Endothelial cell (in vitro differentiated cells): ENCODE measurements around the gene STXBP3. TPM values are rescaled to one million over a fixed set of nuclear protein-coding genes. Genes with fewer than 3 reads are reported as not detected.
"Not testable (repeated sequence)": the region's sequence is repeated elsewhere in the genome, so short reads cannot be mapped to it uniquely, and the experiment has no call there.

Experiments used
- DNase-seq: peaks from one replicate; pipeline ENCODE4 v3.0.0; 2021; ENCODE audit warnings: low spot score
- H3K27ac Mint-ChIP-seq: one replicate; pipeline ENCODE4 v1.8.0; 2021; ENCODE audit warnings: mixed read lengths, inconsistent platforms; ENCODE audit not compliant: unreplicated experiment
- H3K27me3 Mint-ChIP-seq: one replicate; pipeline ENCODE4 v1.8.0; 2021; ENCODE audit warnings: mild to moderate bottlenecking, moderate library complexity, mixed read lengths, inconsistent platforms; ENCODE audit not compliant: unreplicated experiment
- H3K36me3 Mint-ChIP-seq: one replicate; pipeline ENCODE4 v1.8.0; 2021; ENCODE audit warnings: mild to moderate bottlenecking, low read depth, mixed read lengths, inconsistent platforms; ENCODE audit not compliant: unreplicated experiment
- H3K4me1 Mint-ChIP-seq: one replicate; pipeline ENCODE4 v1.8.0; 2021; ENCODE audit warnings: mild to moderate bottlenecking, mixed read lengths, inconsistent platforms; ENCODE audit not compliant: unreplicated experiment
- H3K4me3 Mint-ChIP-seq: one replicate; pipeline ENCODE4 v1.8.0; 2021; ENCODE audit warnings: mild to moderate bottlenecking, mixed read lengths, inconsistent platforms; ENCODE audit not compliant: unreplicated experiment
- H3K9me3 Mint-ChIP-seq: one replicate; pipeline ENCODE4 v1.8.0; 2021; ENCODE audit warnings: mixed read lengths, inconsistent platforms; ENCODE audit not compliant: unreplicated experiment
- CTCF ChIP-seq: fragments of 200-600 bp; sonication (generic); IDR thresholded peaks from one replicate; pipeline ENCODE4 v1.5.0; 2021; ENCODE audit warnings: antibody characterized with exemption; ENCODE audit not compliant: unreplicated experiment
- long read RNA-seq: library from polyadenylated mRNA; unstranded; transcript quantifications from one replicate; pipeline ENCODE4 v2.0.0, GENCODE V29; 2020; ENCODE audit not compliant: unreplicated experiment
- total RNA-seq: library from RNA; stranded (reverse); fragmentation: NEBNext Ultra II Directional; extraction: Animal tissue kit (Norgen Biotek cat#: 25700); gene quantifications from one replicate; pipeline ENCODE4 v1.2.1, GENCODE V29; 2021; ENCODE audit not compliant: unreplicated experiment

The STXBP3 gene
- total RNA-seq, result 44.8 TPM
- long read RNA-seq, transcript STXBP3-201 (19 exons, 2,478 nt), result major isoform, 12 of 20 reads
- long read RNA-seq, partial matches to known transcripts, result 4 of 20 reads
- long read RNA-seq, other reads (novel, unspliced or antisense), result 4 of 20 reads

- peak; percentile 100 for DNase-seq
- peaks cover 13% of the 10 kb centered on the region for H3K4me1 Mint-ChIP-seq
- H3K36me3 Mint-ChIP-seq, result peaks cover 5% of the 10 kb centered on the region
- H3K27ac Mint-ChIP-seq, result peak within 1 kb of the TSS; percentile 98
- TF ChIP-seq CTCF, result peak; percentile 85
- no peaks in the 10 kb centered on the region for H3K9me3 Mint-ChIP-seq
- peak within 1 kb of the TSS; percentile 99 for H3K4me3 Mint-ChIP-seq
- peaks cover 13% of the 10 kb centered on the region for H3K27me3 Mint-ChIP-seq
Measured at GRCh38 chr1:108746382-108747170, at the start of gene STXBP3. STXBP3 (plus strand) TSS chr1:108746674; CDS start chr1:108746738, 64 bp downstream.

GRCh38 chr1:108699375-108700332 lies 46.8 kb upstream of the STXBP3 start:
- H3K4me1 Mint-ChIP-seq, result peaks cover 13% of the 10 kb centered on the region
- no peaks in the 10 kb centered on the region for H3K9me3 Mint-ChIP-seq
- H3K27me3 Mint-ChIP-seq, result no peaks in the 10 kb centered on the region
- no peak for DNase-seq
- TF ChIP-seq CTCF, result no peak
- H3K4me3 Mint-ChIP-seq, result peak overlapping the region; percentile 6
- peaks cover 37% of the 10 kb centered on the region for H3K36me3 Mint-ChIP-seq
- H3K27ac Mint-ChIP-seq, result no peak overlapping the region

GRCh38 chr1:108701176-108701849 lies 45.2 kb upstream of the STXBP3 start:
- Mint-ChIP-seq H3K4me1 (peaks cover 9% of the 10 kb centered on the region), H3K27me3 (peaks cover 5% of the 10 kb centered on the region), H3K36me3 (peaks cover 31% of the 10 kb centered on the region), H3K4me3 (no peak overlapping the region), H3K27ac (no peak overlapping the region), H3K9me3 (no peaks in the 10 kb centered on the region)
- TF ChIP-seq CTCF, result no peak
- DNase-seq, result no peak

GRCh38 chr1:108702109-108702508 lies 44.4 kb upstream of the STXBP3 start:
- H3K4me3 Mint-ChIP-seq, H3K9me3 Mint-ChIP-seq, H3K4me1 Mint-ChIP-seq, H3K27ac Mint-ChIP-seq, H3K27me3 Mint-ChIP-seq, DNase-seq: not testable (repeated sequence)
- peaks cover 28% of the 10 kb centered on the region for H3K36me3 Mint-ChIP-seq

- peaks cover 3% of the 10 kb centered on the region for H3K4me1 Mint-ChIP-seq
- DNase-seq, result no peak
- peaks cover 17% of the 10 kb centered on the region for H3K36me3 Mint-ChIP-seq
- no peaks in the 10 kb centered on the region for H3K9me3 Mint-ChIP-seq
- no peak overlapping the region for H3K4me3 Mint-ChIP-seq
- no peak overlapping the region for H3K27ac Mint-ChIP-seq
- TF ChIP-seq CTCF, result no peak
- peaks cover 5% of the 10 kb centered on the region for H3K27me3 Mint-ChIP-seq
Measured at GRCh38 chr1:108703939-108704338, 42.5 kb upstream of the STXBP3 start.
